Stimulated activated CD8-positive, alpha-beta memory T cell treated with anti-CD3 and anti-CD28 coated beads, Interleukin-4, amount 100 ng/mL, for 1 hour (primary cell): ENCODE results near the gene HHIPL1.

Experiments
- DNase-seq, 2 donors: peaks; one replicate each; pipeline ENCODE4 v3.0.0-alpha.2; 2020; ENCODE audit warnings: low read depth in 2 of 2, low spot score in 1 of 2

Gene HHIPL1

GRCh38 chr14:99728231-99728920 lies 83.4 kb downstream of the HHIPL1 start:
- no peak for DNase-seq

- DNase-seq, result no peak
These were observed 84.1 kb downstream of the HHIPL1 start for GRCh38 chr14:99728981-99729451.
